ENCODE results near the gene PRSS37.
"Not testable (repeated sequence)": the region's sequence is repeated elsewhere in the genome, so short reads cannot be mapped to it uniquely, and the experiment has no call there.

Gene PRSS37, protein sequence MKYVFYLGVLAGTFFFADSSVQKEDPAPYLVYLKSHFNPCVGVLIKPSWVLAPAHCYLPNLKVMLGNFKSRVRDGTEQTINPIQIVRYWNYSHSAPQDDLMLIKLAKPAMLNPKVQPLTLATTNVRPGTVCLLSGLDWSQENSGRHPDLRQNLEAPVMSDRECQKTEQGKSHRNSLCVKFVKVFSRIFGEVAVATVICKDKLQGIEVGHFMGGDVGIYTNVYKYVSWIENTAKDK

DNA sequence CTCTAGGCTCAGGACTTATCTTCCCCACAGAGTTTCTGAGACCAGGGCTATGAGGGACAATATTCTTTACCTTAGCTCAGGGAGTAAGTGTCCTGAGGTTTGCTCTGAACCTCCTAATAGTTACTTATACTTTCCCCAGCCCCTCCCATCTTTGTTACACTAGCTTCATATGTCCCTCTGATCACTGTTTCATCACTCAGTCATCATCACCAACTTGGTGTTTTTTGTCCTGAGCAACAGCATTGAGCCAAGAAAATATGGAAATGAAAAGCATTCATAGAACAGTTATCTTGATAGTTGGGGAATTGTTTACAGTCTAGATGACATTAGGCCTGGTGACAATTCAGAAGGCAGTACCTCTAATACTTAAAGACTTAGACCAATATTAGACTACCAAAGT is at the start of gene PRSS37:
Gene PRSS37 (minus strand): TSS at position 101 of the 400 bp plus-strand sequence. CDS start 436 bp downstream, outside the sequence.
- DNase-seq: no peak

DNA sequence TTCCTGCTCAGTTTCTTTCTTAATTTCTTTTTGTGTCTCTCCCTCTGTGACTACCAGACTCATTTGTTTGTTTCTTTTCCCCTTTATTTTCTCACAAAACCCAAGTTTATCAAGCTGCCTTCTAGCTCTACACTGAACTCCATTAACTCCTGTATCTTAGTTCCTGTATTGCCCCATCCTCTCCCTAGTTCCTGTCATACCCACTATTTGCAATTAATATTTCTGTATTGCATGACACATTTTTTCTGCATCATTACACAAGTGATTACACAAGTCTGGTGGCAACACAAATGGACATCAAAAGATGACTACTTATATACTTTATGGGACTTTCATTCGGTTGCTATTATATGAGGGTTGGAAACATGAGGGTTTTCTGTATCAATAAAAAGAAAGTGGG is 48.0 kb upstream of the PRSS37 start:
- DNase-seq: no peak

DNA sequence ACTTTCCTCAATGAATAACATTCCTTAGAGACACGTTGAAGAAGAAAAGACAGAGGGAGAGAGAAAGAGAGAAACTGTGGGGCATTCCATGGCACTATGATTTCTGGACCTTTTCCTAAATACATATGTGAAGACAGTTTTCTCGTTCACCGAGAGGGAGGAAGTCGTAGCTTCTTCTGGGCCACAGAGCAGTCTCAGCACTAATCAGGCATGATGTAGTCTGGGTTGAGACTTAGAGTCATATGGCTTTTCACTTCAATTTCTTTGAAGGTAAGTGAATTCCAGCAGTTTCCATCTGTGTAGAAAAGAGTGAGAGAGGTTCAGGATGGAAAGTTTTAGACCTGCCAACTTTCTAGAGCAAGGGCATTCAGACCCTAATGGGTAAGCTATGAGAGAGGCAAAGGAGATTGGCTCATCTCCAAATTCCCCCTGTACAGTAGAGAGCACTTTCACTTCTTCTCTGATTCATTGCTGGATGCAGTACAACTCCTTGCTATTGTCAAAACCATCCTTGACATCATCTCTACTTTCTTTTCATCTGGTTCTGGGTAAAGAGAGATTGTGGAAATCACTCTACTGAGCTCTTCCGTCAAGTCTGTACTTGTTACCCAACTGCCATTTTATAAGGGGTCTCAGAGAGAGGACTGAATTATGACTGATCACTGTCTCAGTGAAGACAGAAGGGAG is 43.4 kb upstream of the PRSS37 start:
- no peak for DNase-seq

DNA sequence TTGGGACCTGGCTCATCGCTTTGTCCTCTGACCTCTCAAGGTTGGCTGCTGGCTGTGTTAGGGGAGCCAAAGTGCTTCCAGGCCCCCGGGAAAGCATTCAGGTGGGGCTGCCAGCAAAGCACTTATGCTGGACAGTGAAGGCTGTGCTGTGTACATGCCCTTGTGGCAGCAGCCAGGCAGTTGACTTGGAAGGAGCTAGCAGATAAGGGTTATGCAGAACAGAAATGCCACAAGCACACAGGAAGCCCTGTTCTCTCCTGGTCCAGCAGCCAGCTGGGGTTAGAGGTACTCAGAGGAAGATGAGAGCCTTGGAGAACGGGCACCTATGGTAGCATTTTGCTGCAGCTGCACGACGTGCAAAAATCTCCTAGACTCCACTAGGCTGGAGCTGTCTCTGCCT is 39.7 kb upstream of the PRSS37 start:
- no peak for DNase-seq

DNA sequence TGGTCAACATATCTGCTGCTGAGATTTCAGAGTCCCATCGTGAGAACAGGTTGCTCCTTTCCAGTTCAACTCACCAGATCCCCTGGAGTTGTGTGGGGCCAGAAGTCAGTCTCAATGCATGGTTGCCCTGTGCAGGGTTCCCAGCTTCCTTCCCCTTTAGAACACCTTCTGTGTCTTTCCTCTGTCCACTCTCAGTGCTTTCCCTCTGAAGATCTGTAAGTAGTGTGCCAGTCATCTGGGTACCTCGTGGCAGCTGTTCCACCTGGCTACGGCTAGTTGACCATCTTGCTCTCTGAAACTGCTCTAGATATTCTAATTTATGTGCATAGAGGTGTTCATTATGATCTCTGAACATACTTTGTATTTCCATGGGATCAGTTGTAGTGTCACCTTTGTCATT is 36.1 kb upstream of the PRSS37 start:
- DNase-seq: no peak

DNA sequence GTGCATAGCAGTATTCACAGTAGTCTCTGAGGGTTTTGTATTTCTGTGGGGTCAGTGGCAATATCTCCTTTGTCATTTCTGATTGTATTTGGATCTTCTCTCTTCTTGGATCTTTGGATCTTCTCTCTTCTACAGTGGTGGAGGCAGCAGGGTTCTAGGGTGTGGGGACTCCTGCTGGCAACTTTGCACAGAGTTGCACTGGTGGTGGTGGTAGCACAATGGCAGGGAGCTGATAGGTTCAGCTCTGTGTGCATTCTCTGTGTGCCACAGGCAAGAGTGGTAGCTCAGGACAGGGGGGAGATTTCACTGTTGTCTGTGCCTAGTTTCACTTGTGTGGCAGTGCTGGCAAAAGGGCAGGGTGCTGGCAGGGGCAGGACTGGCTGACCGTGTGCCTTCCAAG is 35.1 kb upstream of the PRSS37 start:
- DNase-seq: no peak

DNA sequence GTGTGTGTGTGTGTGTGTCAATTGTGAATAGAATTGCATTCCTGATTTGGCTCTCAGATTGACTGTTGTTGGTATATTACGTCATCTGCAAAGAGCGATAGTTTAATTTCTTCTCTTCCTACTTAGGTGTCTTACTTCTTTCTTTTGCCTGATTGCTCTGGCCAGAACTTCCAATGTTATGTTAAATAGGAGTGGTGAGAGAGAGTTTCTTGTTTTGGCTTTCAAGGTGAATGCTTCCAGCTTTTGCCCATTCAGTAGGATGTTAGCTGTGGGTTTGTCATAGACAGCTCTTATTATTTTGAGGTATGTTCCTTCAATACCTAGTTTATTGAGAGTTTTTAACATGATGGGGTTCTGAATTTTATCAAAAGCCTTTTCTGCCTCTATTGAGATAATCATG is 34.2 kb upstream of the PRSS37 start:
- DNase-seq: no peak

DNA sequence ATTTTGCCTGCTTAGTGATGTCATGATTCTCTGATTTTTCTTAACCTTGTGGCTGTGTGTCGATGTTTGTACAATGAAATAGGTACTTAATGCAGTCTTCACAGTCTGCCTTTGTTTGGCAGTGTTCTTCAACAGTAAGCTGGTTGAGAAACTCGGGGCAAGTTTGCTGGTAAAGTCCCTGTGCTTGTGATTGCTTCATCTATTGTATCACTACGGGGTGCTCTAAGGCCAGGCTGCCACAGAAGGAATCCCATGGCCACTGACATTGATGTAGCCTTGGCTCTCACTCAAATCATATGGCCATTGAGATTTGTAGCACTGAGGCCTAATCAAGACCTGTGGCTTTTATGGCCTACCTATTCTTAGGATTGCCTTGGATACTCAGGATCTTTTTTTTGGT is 33.5 kb upstream of the PRSS37 start:
- no peak for DNase-seq

DNA sequence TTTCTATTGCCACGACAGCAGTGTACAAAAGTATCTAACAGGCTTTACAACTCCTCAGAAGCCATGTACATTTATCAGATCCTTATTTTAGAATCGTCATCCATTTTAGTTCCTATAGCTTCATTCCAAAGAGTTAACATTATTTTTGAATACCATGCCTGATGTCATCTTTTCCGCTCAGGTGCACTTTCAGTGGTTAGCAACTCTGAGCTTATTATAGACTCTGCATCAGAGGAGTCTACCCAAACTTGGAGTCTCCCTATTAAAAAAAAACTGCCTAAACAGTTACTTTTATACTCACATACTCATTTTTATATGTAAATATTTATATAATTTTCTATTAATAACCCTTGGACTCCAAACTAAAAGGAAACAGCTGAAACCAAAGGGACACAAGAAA is 31.6 kb upstream of the PRSS37 start:
- no peak for DNase-seq

DNA sequence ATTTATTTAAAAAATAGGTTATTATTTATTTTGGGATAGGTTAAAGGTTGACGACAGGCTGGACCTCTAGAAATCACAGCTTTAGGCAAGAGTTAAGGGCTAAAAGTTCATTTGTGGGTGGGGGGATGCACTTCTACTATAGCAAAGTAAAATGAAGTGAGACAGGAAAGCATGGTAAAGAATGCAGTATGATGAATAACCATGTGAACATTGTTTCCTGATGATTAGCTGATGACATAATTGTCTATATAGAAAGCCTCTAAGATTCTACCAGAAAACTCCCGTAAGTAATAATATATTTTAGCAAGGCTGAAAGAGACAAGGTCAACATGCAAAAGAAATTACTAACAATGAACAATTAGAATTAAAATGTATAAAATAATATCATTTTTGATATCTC is 25.7 kb upstream of the PRSS37 start:
- no peak for DNase-seq

DNA sequence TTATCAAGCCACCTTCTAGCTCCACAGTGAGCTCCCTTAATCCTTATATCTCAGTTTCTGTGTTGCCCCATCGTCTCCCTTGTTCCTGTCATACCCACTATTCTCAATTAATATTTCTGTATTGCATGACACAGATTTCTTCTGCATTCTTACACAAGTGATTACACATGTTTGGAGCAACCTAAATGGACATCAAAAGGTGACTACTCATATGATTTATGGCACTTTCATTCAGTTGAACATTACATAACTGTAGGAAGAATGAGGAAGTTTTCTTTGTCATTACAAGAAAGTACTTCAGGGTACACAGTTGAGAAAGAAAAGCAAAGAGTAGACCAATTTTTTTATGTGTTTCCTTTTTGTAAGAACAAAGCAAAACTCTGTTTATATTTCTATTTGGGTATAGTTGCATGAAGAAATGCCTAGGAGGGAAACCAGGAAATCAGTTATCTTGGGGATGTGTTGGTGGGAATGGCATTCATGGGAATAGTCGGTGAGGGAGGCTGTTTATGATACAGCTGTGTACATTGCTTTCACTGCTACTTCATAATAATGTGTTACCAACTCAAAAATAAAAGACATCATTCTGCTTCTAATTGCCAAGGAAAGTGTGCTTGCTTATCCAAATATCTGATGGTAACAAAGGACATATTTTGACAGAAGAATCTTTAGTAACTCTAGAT is 23.6 kb upstream of the PRSS37 start:
- DNase-seq: no peak

DNA sequence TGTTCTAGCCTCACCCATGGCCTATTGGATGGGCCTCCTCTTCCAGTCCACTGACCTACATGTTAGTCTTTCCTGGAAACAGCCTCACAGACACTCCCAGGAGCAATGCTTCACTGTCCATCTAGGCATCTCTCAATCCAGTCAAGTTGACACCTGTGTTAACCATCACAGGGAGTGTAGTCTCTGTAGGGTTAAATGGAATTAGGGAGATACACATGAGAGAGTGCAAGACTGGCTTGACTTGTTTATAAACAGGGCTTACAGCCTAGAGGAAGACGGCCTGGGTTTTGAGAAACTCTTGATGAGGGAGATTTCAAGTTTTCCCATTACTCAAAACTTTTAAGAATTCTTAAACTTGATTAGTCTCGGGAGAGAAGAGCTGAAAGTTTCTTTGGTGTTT is 18.9 kb upstream of the PRSS37 start:
- no peak for DNase-seq

DNA sequence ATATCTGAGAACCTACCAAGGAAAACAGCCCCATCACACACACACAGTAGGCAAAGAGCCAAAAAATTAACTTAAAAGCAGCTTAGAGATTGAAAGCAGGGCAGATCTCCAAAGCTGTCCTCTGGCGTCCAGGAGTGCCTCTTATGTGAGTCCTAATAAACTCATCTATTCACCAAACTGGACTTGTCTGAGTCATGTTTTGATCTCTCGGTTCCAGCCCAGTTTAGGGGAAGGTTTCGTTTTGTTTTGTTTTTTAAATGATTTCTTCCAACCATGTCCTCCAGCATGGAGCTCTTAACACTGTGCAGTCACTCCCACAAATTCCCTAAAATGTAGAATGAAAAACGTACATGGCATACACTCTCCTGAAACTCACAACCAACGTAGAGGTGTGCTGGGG is 6.7 kb upstream of the PRSS37 start:
- no peak for DNase-seq

DNA sequence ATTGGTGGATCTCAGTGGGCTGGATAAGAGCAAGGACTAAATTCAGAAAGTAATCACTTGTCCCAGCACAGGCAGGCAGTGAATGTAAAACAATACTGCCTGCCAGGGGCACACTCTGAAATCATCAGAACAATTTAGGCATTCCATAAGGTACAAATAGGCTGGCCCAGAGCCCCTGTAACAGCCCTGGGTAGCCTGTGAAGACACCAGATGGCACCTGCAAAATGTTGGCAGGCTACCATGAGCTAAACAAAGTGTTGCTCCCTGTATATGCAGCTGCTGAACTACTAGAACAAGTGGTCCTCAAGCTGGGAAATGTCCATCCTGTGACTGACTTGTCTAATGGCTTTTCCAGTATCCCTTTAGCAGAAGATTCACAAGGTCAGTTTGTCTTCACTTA is 3.0 kb upstream of the PRSS37 start:
- no peak for DNase-seq

DNA sequence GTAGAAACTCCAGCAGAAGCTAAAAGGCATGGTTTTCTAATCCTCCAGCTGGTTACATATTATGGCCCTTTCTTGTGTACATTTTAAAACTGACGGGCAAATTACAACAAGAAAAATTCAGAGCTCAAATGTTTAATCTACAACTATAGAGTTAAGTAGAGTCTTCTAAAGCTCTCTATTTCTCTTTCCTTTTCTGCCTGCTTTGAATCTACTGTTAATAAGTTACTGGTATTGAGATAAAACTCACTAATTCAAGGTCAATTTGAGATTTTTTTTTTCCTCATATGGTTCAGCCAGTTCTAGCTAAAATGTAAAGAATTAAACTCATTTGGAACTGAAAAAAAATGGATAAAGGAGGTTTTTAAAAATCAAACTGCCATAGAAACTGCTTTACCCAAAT is 1.6 kb upstream of the PRSS37 start:
- DNase-seq: no peak

DNA sequence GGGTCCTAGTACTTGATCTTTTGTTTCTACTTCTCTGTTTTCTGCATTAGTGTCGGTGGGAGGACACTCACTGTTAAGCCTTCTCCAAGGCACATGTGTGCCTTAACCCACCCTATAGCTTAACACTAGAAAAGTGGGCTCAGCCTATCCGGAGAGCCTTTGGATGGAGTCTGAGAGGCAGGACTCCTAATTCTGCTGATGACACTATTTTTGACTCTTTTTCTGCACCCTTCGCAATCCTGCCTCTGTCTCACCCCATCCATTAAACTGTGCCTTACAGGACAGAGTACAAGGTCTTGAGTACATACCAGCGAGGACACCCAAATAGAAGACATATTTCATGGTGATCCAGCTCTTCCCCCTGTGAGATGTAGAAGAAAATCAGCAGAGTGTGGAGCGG is 577 bp downstream of the PRSS37 start:
- DNase-seq: no peak

DNA sequence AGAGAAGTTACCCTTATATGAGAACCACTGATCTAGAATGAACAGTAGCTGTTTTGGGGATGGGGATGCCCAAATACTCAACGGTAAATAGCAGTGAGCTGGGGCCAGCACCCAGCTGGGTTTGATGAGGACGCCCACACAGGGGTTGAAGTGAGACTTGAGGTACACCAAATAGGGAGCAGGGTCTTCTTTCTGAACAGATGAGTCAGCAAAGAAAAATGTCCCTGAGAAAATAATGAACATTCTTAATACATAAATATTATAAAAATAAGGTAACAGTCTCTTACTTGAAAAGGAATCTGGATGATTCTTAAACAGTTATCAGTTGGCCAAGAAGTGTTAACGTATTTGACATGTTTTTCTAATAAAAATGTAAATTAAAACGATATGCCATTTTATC is 2.0 kb downstream of the PRSS37 start:
- DNase-seq: no peak

DNA sequence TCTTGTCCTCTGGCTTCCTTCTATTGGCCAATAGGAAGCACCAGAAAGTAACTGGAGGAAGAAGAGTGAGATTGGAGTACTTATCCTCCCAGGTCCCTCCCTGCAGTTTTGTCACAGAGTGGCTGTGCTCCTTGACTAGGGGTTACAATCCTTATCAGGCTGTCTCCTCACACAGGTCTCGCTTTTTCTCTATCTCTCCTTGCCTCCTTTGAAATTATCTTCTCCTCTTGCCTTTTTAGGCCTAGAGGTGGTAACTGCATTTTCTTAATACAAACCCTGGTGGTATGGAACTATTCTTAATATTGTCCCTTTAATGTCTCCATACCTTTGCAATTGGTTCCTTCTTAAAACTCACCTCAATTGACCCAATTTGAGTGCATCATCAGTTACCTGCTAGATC is 2.7 kb downstream of the PRSS37 start:
- no peak for DNase-seq

DNA sequence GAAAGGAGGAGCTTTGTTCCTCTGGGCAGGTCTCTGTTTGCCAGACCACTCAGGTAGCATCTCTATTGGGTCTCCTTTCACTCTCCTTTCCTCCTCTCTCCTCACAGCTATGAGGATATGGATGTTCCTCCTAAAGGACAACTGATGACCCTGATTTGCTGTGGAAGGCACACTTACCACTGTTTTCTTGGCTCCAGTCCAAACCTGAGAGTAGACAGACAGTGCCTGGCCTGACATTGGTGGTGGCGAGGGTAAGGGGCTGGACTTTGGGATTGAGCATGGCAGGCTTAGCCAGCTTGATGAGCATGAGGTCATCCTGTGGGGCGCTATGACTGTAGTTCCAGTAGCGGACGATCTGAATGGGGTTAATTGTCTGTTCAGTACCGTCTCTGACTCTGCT is 3.6 kb downstream of the PRSS37 start:
- no peak for DNase-seq

DNA sequence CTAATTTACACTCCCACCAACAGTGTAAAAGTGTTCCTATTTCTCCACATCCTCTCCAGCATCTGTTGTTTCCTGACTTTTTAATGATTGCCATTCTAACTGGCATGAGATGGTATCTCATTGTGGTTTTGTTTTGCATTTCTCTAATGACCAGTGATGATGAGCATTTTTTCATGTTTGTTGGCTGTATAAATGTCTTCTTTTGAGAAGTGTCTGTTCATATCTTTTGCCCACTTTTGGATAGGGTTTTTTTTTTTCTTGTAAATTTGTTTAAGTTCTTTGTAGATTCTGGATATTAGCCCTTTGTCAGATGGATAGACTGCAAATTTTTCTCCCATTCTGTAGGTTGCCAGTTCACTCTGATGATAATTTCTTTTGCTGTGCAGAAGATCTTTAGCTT is 18.9 kb downstream of the PRSS37 start:
- not testable (repeated sequence) for DNase-seq

DNA sequence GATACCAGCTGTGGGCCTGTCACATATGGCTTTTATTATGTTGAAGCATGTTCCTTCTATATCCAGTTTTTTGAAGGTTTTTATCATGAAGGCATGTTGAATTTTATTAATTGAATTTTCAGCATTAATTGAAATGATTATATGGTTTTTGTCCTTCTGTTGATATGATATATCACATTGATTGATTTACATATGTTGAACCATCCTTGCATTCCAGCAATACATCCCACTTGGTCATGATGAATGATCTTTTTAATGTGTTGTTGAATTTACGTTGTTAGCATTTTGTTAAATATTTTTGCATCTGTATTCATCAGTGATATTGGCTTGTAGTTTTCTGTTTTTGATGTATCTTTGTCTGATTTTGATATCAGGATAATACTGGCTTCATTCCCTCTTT is 21.2 kb downstream of the PRSS37 start:
- DNase-seq: no peak

DNA sequence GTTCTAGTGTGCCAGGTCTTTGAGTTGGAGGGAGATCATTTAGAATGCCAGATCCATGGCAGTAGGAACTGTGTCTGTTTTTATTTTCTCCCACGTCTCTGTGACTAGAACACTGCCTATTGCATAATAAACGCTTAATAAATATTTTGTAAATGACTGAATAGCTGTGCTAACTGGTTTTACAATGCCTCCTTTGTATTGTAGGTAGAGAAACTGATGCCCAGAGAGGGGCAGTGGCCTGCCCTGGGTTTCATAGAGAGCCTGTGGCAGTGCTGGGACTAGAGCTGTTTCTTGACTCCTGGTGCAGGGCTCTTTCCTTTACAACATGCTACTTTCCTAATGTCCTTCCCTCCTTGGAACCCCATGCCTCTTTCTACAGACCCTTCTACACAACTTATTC is 48.8 kb downstream of the PRSS37 start:
- no peak for DNase-seq

DNA sequence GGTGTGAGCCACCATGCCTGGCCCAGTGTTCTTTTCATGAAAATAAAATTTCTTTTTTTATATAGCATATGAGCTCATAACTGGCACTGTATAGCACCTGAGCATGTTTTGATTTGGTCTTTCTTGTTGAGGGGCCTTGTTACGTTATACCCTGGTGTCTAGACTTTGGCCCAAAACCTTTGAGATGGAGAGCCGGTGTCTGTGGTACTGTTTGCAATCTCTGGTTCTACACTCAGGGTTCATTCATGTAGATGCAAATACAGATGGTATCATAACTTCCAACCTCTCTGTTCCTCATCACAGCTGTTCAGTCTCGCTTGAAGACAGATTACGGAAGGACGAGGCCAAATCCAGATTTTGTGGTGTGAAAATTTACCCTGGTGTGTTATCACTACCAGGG is 51.4 kb downstream of the PRSS37 start, which contains the start of gene TAS2R5:
Gene TAS2R5 (plus strand): TSS at position 301 of the 400 bp plus-strand sequence. CDS start 145 bp downstream, outside the sequence.
- no peak for DNase-seq

DNA sequence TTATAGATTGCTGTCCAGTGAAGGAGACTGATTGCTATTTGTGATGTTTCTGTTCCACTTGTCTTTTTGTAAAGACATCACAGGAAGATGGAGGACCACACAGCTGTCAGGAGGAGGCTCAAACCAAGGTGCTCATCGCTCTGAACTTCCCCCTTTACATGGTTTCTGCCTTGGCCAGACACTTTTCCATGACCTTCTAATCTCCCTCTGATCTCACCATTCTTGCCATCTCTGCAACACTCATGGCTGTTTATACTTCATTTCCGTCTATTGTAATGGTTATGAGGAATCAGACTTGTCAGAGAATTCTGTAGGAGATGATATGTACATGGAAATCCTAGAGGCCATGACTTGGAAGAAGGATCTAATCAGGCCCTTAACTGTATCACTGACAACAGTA is 53.0 kb downstream of the PRSS37 start:
- no peak for DNase-seq

Data from GOT3 (cell line).